ENCODE results near the gene UPF2. TPM values are rescaled to one million over a fixed set of nuclear protein-coding genes. Genes with fewer than 3 reads are reported as not detected.

Gene UPF2
- total and polyA plus RNA-seq, 2 of the 13 experiments (the other 11 are each of a cell fraction or from before 2014, with no cell fraction given) = 6.2 to 14.5 TPM

DNA sequence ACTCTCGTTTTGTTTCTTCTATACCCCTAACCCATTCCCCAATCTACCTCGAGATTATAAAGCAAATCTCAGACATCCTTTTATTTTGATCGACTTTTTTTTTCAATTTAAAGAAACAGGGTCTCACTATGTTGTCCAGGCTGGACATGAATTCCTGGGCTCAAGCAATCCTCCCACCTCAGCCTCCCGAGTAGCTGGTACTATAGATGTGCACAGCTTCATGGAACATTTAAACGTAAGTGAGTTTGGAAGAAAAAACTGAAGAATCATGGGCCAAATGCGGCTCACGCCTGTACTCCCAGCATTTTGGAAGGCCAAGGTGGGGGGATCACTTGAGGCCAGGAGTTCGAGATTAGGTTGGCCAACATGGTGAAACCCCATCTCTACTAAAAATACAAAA lies 96.0 kb downstream of the UPF2 start (continued):
- TF ChIP-seq, protein P1, sequence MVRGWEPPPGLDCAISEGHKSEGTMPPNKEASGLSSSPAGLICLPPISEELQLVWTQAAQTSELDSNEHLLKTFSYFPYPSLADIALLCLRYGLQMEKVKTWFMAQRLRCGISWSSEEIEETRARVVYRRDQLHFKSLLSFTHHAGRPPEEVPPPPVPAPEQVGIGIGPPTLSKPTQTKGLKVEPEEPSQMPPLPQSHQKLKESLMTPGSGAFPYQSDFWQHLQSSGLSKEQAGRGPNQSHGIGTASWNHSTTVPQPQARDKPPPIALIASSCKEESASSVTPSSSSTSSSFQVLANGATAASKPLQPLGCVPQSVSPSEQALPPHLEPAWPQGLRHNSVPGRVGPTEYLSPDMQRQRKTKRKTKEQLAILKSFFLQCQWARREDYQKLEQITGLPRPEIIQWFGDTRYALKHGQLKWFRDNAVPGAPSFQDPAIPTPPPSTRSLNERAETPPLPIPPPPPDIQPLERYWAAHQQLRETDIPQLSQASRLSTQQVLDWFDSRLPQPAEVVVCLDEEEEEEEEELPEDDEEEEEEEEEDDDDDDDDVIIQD (CRISPR knock-in tag; IDR thresholded peaks at IDR 0.05; ENCODE audit: low read depth) = no peak
- no peak for TF ChIP-seq ZNF562 (CRISPR knock-in tag; IDR thresholded peaks at IDR 0.05; ENCODE audit: borderline replicate concordance)
- TF ChIP-seq ARHGAP35 (CRISPR knock-in tag; IDR thresholded peaks at IDR 0.05; ENCODE audit: borderline replicate concordance) = no peak

DNA sequence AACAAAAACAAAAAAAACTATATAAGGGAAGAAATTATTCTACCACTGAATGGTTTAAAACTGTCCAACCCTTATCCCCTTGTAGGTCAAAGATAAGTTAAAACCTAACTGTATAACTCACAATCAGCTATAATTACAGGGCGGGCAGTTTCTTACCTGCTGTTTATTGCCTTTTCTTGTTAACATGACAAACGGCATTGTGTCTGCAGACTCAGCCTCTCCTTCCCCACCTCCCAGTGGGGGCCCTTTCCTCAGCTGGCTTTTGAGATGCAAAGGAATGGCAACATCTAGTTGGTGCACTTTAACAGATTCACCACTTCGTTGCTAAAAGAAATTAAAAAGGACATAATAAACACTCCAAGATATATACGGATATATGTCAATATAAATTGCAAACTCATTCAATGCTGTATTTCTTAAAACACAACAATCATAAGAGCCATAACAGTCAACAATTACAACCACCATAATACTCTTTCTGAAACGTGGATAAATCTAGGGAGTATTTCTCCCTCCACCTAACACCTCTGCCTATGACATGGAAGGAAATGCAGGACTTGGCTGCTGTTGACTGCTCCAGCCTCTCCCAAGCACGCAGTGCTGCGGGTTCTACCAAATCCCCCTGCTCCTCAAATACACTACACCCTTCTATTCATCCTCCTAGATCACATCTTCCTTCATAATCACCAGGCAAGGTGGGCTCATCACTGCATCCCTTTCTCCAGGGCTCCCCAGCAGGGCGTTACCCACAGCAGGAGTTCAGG lies 106.0 kb downstream of the UPF2 start:
- TF ChIP-seq RBM39 (IDR thresholded peaks at IDR 0.05; ENCODE audit: low read depth, low read length, poor library complexity, severe bottlenecking) = no peak
- TF ChIP-seq HES4 (CRISPR knock-in tag; IDR thresholded peaks at IDR 0.05; ENCODE audit: borderline replicate concordance) = no peak
- no peak for TF ChIP-seq KDM3A (CRISPR knock-in tag; IDR thresholded peaks at IDR 0.05; ENCODE audit: low read depth)
- no peak for TF ChIP-seq FLYWCH1 (CRISPR knock-in tag; IDR thresholded peaks at IDR 0.05)
- TF ChIP-seq, protein P2, sequence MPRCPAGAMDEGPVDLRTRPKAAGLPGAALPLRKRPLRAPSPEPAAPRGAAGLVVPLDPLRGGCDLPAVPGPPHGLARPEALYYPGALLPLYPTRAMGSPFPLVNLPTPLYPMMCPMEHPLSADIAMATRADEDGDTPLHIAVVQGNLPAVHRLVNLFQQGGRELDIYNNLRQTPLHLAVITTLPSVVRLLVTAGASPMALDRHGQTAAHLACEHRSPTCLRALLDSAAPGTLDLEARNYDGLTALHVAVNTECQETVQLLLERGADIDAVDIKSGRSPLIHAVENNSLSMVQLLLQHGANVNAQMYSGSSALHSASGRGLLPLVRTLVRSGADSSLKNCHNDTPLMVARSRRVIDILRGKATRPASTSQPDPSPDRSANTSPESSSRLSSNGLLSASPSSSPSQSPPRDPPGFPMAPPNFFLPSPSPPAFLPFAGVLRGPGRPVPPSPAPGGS (CRISPR knock-in tag; IDR thresholded peaks at IDR 0.05) = no peak
- no peak for TF ChIP-seq FOXP4 (CRISPR knock-in tag; IDR thresholded peaks at IDR 0.05)
- TF ChIP-seq, protein P3, sequence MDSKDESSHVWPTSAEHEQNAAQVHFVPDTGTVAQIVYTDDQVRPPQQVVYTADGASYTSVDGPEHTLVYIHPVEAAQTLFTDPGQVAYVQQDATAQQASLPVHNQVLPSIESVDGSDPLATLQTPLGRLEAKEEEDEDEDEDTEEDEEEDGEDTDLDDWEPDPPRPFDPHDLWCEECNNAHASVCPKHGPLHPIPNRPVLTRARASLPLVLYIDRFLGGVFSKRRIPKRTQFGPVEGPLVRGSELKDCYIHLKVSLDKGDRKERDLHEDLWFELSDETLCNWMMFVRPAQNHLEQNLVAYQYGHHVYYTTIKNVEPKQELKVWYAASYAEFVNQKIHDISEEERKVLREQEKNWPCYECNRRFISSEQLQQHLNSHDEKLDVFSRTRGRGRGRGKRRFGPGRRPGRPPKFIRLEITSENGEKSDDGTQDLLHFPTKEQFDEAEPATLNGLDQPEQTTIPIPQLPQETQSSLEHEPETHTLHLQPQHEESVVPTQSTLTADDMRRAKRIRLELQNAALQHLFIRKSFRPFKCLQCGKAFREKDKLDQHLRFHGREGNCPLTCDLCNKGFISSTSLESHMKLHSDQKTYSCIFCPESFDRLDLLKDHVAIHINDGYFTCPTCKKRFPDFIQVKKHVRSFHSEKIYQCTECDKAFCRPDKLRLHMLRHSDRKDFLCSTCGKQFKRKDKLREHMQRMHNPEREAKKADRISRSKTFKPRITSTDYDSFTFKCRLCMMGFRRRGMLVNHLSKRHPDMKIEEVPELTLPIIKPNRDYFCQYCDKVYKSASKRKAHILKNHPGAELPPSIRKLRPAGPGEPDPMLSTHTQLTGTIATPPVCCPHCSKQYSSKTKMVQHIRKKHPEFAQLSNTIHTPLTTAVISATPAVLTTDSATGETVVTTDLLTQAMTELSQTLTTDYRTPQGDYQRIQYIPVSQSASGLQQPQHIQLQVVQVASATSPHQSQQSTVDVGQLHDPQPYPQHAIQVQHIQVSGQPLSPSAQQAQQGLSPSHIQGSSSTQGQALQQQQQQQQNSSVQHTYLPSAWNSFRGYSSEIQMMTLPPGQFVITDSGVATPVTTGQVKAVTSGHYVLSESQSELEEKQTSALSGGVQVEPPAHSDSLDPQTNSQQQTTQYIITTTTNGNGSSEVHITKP (CRISPR knock-in tag; IDR thresholded peaks at IDR 0.05; ENCODE audit: low read depth) = no peak
- no peak for TF ChIP-seq PHF8 (CRISPR knock-in tag; IDR thresholded peaks at IDR 0.05)
- no peak for TF ChIP-seq MTF2 (CRISPR knock-in tag; IDR thresholded peaks at IDR 0.05; ENCODE audit: borderline replicate concordance)
- TF ChIP-seq SP140L (CRISPR knock-in tag; IDR thresholded peaks at IDR 0.05; ENCODE audit: borderline replicate concordance) = no peak
- H3K36me3 ChIP-seq (replicated peaks in 1 of 2; ENCODE audit: control insufficient read depth in 1 of 2, insufficient read depth in 2 of 2, low read length in 2 of 2) = peaks cover 7 to 40% of the 10 kb centered on the region in 2 experiments; a peak in 4 of 5 replicates

More for the DNA sequence above, 106.0 kb downstream of the UPF2 start:
- H3K4me1 ChIP-seq (ENCODE audit: insufficient read depth, low read length) = no peaks in the 10 kb centered on the region
- H3K4me3 ChIP-seq (replicated peaks in 1 of 3; ENCODE audit: insufficient read depth in 1 of 3, low read depth in 2 of 3, low read length in 3 of 3) = no peak overlapping the region
- H3K9ac ChIP-seq (ENCODE audit: insufficient read depth, low read depth, low read length) = no peak overlapping the region
- H3K9me3 ChIP-seq (ENCODE audit: low read length) = no peaks in the 10 kb centered on the region
- no peak overlapping the region for H3K4me2 ChIP-seq (ENCODE audit: low read depth, low read length)
- DNase-seq (ENCODE audit: low spot score) (no peak), ATAC-seq (no peak), FAIRE-seq (no peak)
- WGBS (ENCODE audit: low lambda C conversion rate) = 99% methylated on average over 8 of the region's 8 CpGs
- H4K20me1 ChIP-seq (ENCODE audit: insufficient read depth, low read length) = no peaks in the 10 kb centered on the region
- in situ Hi-C loops (cut with HindIII; ENCODE audit: extremely low pct_ligation_motif_present, low pct_unique_long_range_greater_than_20kb) = no loop called here
- POLR2A ChIA-PET = no interaction called here
- no TSS peak for BruUV-seq (replicated peaks)
- no peak overlapping the region for H3K27ac ChIP-seq (ENCODE audit: extremely low read length, insufficient read depth, low read length)
- intact Hi-C loops (cut with micrococcal nuclease; ENCODE audit: unreplicated experiment) = no loop called here
- no peaks in the 10 kb centered on the region for H3K27me3 ChIP-seq (ENCODE audit: control insufficient read depth in 1 of 2, insufficient read depth in 2 of 2, low read length in 2 of 2)
- no peak overlapping the region for H2AFZ ChIP-seq (ENCODE audit: low read length)
- H3K79me2 ChIP-seq (ENCODE audit: insufficient read depth, low read length) = no peaks in the 10 kb centered on the region
- CTCF ChIA-PET (ENCODE audit: low intra/inter-chr PET ratio, low total read pairs) = no interaction called here
